GM18502 (cell line): ENCODE measurements around the gene RDH5.

ENCODE experiments used
- ATAC-seq: cut with Tn5 transposase; IDR thresholded peaks from one replicate; pipeline ENCODE4 v1.9.1; 2021; ENCODE audit warnings: mild to moderate bottlenecking; ENCODE audit not compliant: unreplicated experiment, poor library complexity

The RDH5 gene

GRCh38 chr12:55720071-55720564 lies at the start of gene RDH5:
Gene RDH5, plus strand, starts transcription at chr12:55720393. Its CDS starts 792 bp downstream, at chr12:55721185.
- no peak for ATAC-seq

GRCh38 chr12:55671746-55672145 lies 48.4 kb upstream of the RDH5 start:
- ATAC-seq = no peak

- peak; percentile 98 for ATAC-seq
Observed at GRCh38 chr12:55673638-55674037, 46.6 kb upstream of the RDH5 start.

GRCh38 chr12:55675666-55676065 lies 44.5 kb upstream of the RDH5 start:
- ATAC-seq = no peak

GRCh38 chr12:55676707-55677106 lies 43.5 kb upstream of the RDH5 start:
- ATAC-seq = no peak

GRCh38 chr12:55679691-55680090 lies 40.5 kb upstream of the RDH5 start:
- no peak for ATAC-seq

- ATAC-seq = no peak
Observed at GRCh38 chr12:55681142-55682077, 38.8 kb upstream of the RDH5 start.

- no peak for ATAC-seq
Observed at GRCh38 chr12:55682087-55682796, 38.0 kb upstream of the RDH5 start.

GRCh38 chr12:55683676-55684075 lies 36.5 kb upstream of the RDH5 start:
- no peak for ATAC-seq

- no peak for ATAC-seq
Observed at GRCh38 chr12:55684761-55685370, 35.3 kb upstream of the RDH5 start.

- no peak for ATAC-seq
Observed at GRCh38 chr12:55685671-55686070, 34.5 kb upstream of the RDH5 start.

GRCh38 chr12:55686366-55687010 lies 33.7 kb upstream of the RDH5 start:
- no peak for ATAC-seq

GRCh38 chr12:55687746-55688145 lies 32.4 kb upstream of the RDH5 start:
- ATAC-seq = no peak

- no peak for ATAC-seq
Observed at GRCh38 chr12:55688716-55689655, 31.2 kb upstream of the RDH5 start.

- no peak for ATAC-seq
Observed at GRCh38 chr12:55692631-55693322, 27.4 kb upstream of the RDH5 start.

GRCh38 chr12:55693323-55694187 lies 26.6 kb upstream of the RDH5 start:
- no peak for ATAC-seq

GRCh38 chr12:55694188-55694515 lies 26.0 kb upstream of the RDH5 start:
- ATAC-seq = no peak

GRCh38 chr12:55694651-55695050 lies 25.5 kb upstream of the RDH5 start:
- no peak for ATAC-seq
